WERI-Rb-1 (cell line): ENCODE measurements around the gene CASTOR1.

Experiments
- DNase-seq: peaks from one replicate; pipeline ENCODE4 v3.0.0-alpha.2; 2020
- H3K27ac ChIP-seq: fragments of 250-450 bp; sonication (Bioruptor Pico); 2 replicates; pipeline ENCODE4 v1.5.1; 2020; ENCODE audit warnings: mild to moderate bottlenecking, moderate library complexity
- H3K27me3 ChIP-seq: fragments of 250-450 bp; sonication (Bioruptor Pico); 2 replicates; pipeline ENCODE4 v1.5.1; 2021; ENCODE audit warnings: mild to moderate bottlenecking, low read depth, moderate library complexity; ENCODE audit not compliant: insufficient read depth, severe bottlenecking
- H3K36me3 ChIP-seq: fragments of 250-450 bp; sonication (Bioruptor Pico); 2 replicates; pipeline ENCODE4 v1.5.1; 2020; ENCODE audit warnings: mild to moderate bottlenecking, moderate library complexity
- H3K4me3 ChIP-seq: 2 replicates; pipeline ENCODE4 v1.5.1; 2011; ENCODE audit warnings: low read depth, mild to moderate bottlenecking, control low read depth, low read length
- H3K9me3 ChIP-seq: fragments of 250-450 bp; sonication (Bioruptor Pico); 2 replicates; pipeline ENCODE4 v1.5.1; 2021; ENCODE audit warnings: mild to moderate bottlenecking, moderate library complexity; ENCODE audit not compliant: severe bottlenecking
- TF ChIP-seq, protein P1 (sequence below): IDR thresholded peaks from 2 replicates; pipeline ENCODE4 v1.5.1; 2011; ENCODE audit warnings: low read depth, mild to moderate bottlenecking, control low read depth, inconsistent platforms, low read length

CASTOR1 gene

GRCh38 chr22:30301995-30302809 lies 12.9 kb upstream of the CASTOR1 start:
- TF ChIP-seq, protein P1, sequence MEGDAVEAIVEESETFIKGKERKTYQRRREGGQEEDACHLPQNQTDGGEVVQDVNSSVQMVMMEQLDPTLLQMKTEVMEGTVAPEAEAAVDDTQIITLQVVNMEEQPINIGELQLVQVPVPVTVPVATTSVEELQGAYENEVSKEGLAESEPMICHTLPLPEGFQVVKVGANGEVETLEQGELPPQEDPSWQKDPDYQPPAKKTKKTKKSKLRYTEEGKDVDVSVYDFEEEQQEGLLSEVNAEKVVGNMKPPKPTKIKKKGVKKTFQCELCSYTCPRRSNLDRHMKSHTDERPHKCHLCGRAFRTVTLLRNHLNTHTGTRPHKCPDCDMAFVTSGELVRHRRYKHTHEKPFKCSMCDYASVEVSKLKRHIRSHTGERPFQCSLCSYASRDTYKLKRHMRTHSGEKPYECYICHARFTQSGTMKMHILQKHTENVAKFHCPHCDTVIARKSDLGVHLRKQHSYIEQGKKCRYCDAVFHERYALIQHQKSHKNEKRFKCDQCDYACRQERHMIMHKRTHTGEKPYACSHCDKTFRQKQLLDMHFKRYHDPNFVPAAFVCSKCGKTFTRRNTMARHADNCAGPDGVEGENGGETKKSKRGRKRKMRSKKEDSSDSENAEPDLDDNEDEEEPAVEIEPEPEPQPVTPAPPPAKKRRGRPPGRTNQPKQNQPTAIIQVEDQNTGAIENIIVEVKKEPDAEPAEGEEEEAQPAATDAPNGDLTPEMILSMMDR = no peak
- Histone ChIP-seq H3K9me3 (no peaks in the 10 kb centered on the region), H3K4me3 (no peak overlapping the region), H3K27ac (no peak overlapping the region), H3K27me3 (no peaks in the 10 kb centered on the region), H3K36me3 (peaks cover 24% of the 10 kb centered on the region)
- DNase-seq = no peak

GRCh38 chr22:30299322-30299721 lies 10.0 kb upstream of the CASTOR1 start:
- no peak overlapping the region for H3K27ac ChIP-seq
- H3K4me3 ChIP-seq = no peak overlapping the region
- TF ChIP-seq, protein P1 = no peak
- no peaks in the 10 kb centered on the region for H3K9me3 ChIP-seq
- H3K36me3 ChIP-seq = peaks cover 30% of the 10 kb centered on the region
- no peak for DNase-seq
- H3K27me3 ChIP-seq = no peaks in the 10 kb centered on the region

GRCh38 chr22:30297991-30298701 lies 8.8 kb upstream of the CASTOR1 start:
- H3K27me3 ChIP-seq = no peaks in the 10 kb centered on the region
- no peak overlapping the region for H3K27ac ChIP-seq
- TF ChIP-seq, protein P1 = no peak
- DNase-seq = no peak
- H3K36me3 ChIP-seq = peaks cover 28% of the 10 kb centered on the region
- H3K4me3 ChIP-seq = no peak overlapping the region
- no peaks in the 10 kb centered on the region for H3K9me3 ChIP-seq

DNA sequence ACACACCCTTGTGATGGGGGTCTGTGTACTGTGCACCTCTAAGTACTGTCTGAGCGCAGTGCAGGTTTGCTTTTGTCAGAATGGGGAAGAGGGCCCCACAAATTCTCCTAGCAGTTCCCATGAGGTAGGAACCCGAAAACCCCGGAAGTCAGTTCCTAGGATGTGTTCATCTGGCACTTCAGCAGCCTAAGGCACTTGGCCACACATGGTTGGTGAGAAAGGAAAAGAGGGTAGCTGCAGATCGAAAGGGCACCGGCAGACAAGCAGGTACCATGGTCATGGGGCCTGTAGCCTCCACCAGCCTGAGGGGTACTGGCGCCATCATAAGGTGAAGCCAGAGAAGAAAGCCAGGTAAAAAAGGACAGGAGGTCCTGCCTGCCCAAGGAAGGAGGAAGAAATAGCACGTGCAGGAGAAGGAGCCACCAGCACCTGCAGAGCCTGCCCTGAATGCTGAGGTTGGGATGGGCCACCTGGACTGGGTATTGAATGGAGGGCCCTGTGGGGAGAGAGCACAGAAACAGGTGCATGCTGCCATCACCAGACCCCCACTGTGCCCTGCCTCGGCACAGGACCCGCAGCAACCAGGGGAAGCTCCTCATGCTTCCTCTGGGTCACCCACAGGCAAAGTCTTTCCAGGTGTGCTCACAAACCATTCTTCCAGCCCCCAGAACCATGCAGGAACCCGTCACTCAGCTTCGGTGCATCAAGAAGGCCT lies 8.1 kb upstream of the CASTOR1 start:
- Histone ChIP-seq H3K27me3 (no peaks in the 10 kb centered on the region), H3K27ac (no peak overlapping the region), H3K4me3 (no peak overlapping the region), H3K36me3 (peaks cover 28% of the 10 kb centered on the region), H3K9me3 (no peaks in the 10 kb centered on the region)
- TF ChIP-seq, protein P1 = no peak
- no peak for DNase-seq

DNA sequence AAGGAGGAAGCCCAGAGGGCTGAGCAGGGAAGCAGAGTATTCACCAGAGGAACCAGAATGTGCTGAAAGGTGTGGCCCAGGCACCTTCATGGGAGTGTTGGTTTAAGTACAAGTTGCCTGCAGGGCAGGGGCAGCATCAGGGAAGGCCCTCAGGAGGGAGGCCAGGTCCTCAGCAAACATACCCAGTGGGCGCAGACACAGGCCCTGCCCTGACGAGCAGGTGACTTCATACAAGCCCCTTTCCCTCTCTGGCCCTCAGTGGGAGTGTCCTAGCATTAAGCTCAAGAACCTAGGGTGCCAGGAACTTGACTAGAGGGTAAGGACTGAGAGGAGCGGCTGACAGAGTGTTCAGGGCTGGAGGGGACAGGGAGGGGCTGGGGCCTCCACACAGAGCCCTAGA lies 7.5 kb upstream of the CASTOR1 start:
- Histone ChIP-seq H3K27me3 (no peaks in the 10 kb centered on the region), H3K4me3 (no peak overlapping the region), H3K9me3 (no peaks in the 10 kb centered on the region), H3K36me3 (peaks cover 33% of the 10 kb centered on the region), H3K27ac (no peak overlapping the region)
- TF ChIP-seq, protein P1 = no peak
- no peak for DNase-seq
